Transverse colon (tissue), 4 donors: Measurements from ENCODE around the gene KLHDC1. TPM values are rescaled to one million over a fixed set of nuclear protein-coding genes. Genes with fewer than 3 reads are reported as not detected.

Experiments used
- DNase-seq: peaks from one replicate; pipeline ENCODE4 v3.0.0-alpha.2; 2019
- H3K27ac ChIP-seq, 4 donors: fragments of 200-600 bp; sonication (generic); 2 replicates each; pipeline ENCODE4 v1.5.1; 2016 to 2018; ENCODE audit warnings: inconsistent platforms in 4 of 4
- H3K27me3 ChIP-seq: fragments of 200-600 bp; sonication (generic); 2 replicates; pipeline ENCODE4 v1.5.1; 2017; ENCODE audit warnings: inconsistent platforms
- H3K36me3 ChIP-seq, 4 donors: fragments of 200-600 bp; sonication (generic); 2 replicates each; pipeline ENCODE4 v1.5.1; 2017 to 2019; ENCODE audit warnings: inconsistent platforms in 4 of 4
- H3K4me1 ChIP-seq, 4 donors: fragments of 200-600 bp; sonication (generic); 2 replicates each; pipeline ENCODE4 v1.5.1; 2017 to 2020; ENCODE audit warnings: inconsistent platforms in 4 of 4
- H3K4me3 ChIP-seq, 4 donors: fragments of 200-600 bp; sonication (generic); 1 replicate in 1 of 4; 2 replicates in 3 of 4; pipeline versions ENCODE4 v1.5.1 to v1.6.1; 2017 to 2019; ENCODE audit warnings: inconsistent platforms in 4 of 4
- H3K9me3 ChIP-seq, 2 donors: fragments of 200-600 bp; sonication (generic); 2 replicates each; pipeline ENCODE4 v1.5.1; 2017 to 2019; ENCODE audit warnings: inconsistent platforms in 2 of 2
- EP300 ChIP-seq: sonication (generic); formaldehyde crosslinking; IDR thresholded peaks from one replicate; pipeline ENCODE4 v1.6.1; 2017; ENCODE audit warnings: antibody characterized with exemption, low read depth
- POLR2A ChIP-seq: fragments of 450-650 bp; IDR thresholded peaks from one replicate; pipeline ENCODE4 v1.6.1; 2016; ENCODE audit warnings: antibody characterized with exemption, mild to moderate bottlenecking, moderate library complexity
- POLR2AphosphoS5 ChIP-seq, 3 donors: sonication (generic); formaldehyde crosslinking; IDR thresholded peaks; one replicate each; pipeline ENCODE4 v1.6.1; 2016; ENCODE audit warnings: antibody characterized with exemption in 3 of 3
- WGBS, 2 donors: methylation state at CpG; one replicate each; pipeline ENCODE4 v1.1.5; 2018; ENCODE audit warnings: low coverage in 1 of 2; 5-methylcytosine and 5-hydroxymethylcytosine counted together
- in situ Hi-C, 4 donors: fragments of 200-750 bp; cut with MboI; loops; one replicate each; pipeline versions ENCODE4 v1.15.0 to v1.15.1; 2017; ENCODE audit warnings: low sequenced_read_pairs in 3 of 4, low pct_ligation_motif_present in 1 of 4, low pct_unique_long_range_greater_than_20kb in 1 of 4
- intact Hi-C: fragments of 100-400 bp; cut with DNase I; formaldehyde crosslinking; loops from one replicate; pipeline ENCODE4 v1.15.1; 2023; ENCODE audit warnings: low total_unique reads
- total RNA-seq, 4 donors: library from RNA; depleted of rRNA; stranded (reverse); fragments of >200 nt; gene quantifications; one replicate each; pipeline ENCODE4 v1.1.0, GENCODE V29; 2016
- TF ChIP-seq, protein P1 (sequence below), 5 experiments: fragments of 200-600 bp in 3 of 5; fragments of 450-650 bp in 2 of 5; sonication (generic) in 3 of 5; IDR thresholded peaks; 1 replicate in 2 of 5; 2 replicates in 3 of 5; pipeline ENCODE4 v1.5.1; 2016 to 2017; ENCODE audit warnings: antibody characterized with exemption in 5 of 5, inconsistent platforms in 3 of 5, mild to moderate bottlenecking in 2 of 5, moderate library complexity in 1 of 5

The KLHDC1 gene
- total RNA-seq, 4 donors from 2014 or later, result 4.0 to 9.4 (median 7.9) TPM

- Histone ChIP-seq H3K27ac (peak overlapping the region; percentile 24 to 71 (median 50)), H3K36me3 (no peaks in the 10 kb centered on the region), H3K4me3 (no peak overlapping the region), H3K27me3 (no peaks in the 10 kb centered on the region), H3K4me1 (peaks cover 0 to 18% (median 9%) of the 10 kb centered on the region in 4 donors), H3K9me3 (no peaks in the 10 kb centered on the region)
- in situ Hi-C loops (no loop called here), intact Hi-C loops (no loop called here)
- WGBS, 2 donors, result 55 to 56% methylated on average over 2 of the region's 2 CpGs
- no peak for TF ChIP-seq POLR2AphosphoS5 (IDR thresholded peaks at IDR 0.05)
- TF ChIP-seq POLR2A, result no peak
- no peak for TF ChIP-seq EP300
- TF ChIP-seq, protein P1, sequence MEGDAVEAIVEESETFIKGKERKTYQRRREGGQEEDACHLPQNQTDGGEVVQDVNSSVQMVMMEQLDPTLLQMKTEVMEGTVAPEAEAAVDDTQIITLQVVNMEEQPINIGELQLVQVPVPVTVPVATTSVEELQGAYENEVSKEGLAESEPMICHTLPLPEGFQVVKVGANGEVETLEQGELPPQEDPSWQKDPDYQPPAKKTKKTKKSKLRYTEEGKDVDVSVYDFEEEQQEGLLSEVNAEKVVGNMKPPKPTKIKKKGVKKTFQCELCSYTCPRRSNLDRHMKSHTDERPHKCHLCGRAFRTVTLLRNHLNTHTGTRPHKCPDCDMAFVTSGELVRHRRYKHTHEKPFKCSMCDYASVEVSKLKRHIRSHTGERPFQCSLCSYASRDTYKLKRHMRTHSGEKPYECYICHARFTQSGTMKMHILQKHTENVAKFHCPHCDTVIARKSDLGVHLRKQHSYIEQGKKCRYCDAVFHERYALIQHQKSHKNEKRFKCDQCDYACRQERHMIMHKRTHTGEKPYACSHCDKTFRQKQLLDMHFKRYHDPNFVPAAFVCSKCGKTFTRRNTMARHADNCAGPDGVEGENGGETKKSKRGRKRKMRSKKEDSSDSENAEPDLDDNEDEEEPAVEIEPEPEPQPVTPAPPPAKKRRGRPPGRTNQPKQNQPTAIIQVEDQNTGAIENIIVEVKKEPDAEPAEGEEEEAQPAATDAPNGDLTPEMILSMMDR (IDR thresholded peaks at IDR 0.05), result no peak
- DNase-seq, result no peak
Measured at GRCh38 chr14:49659526-49660455, 33.1 kb upstream of the KLHDC1 start.

DNA sequence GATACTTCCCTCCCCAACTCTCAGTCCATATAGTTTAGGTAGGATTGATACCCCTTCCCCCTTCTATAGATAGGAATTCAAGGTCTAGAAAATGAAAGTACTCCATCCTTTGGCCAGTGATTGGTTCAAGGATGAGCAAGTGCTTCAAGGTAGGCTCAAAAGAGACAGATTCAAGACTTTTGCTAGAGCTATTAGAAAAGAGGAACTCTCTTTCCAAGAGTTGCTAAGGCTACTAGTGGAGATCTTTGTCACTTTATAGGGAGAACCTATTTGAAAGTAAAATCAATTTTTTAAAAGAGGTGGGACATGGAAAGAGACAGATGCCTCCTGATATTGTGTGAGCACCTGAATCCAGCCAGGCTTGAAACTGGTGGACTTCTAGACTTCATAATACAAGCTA is 22.4 kb upstream of the KLHDC1 start:
- in situ Hi-C loops, result no loop called here
- TF ChIP-seq POLR2A, result no peak

GRCh38 chr14:49673586-49673985 is 19.3 kb upstream of the KLHDC1 start:
- Histone ChIP-seq H3K27ac (no peak overlapping the region), H3K36me3 (no peaks in the 10 kb centered on the region), H3K4me3 (no peak overlapping the region), H3K9me3 (no peaks in the 10 kb centered on the region), H3K27me3 (no peaks in the 10 kb centered on the region), H3K4me1 (no peaks in the 10 kb centered on the region)
- in situ Hi-C loops (no loop called here), intact Hi-C loops (no loop called here)
- 78 to 83% methylated on average over 2 of the region's 2 CpGs for WGBS, 2 donors
- TF ChIP-seq POLR2AphosphoS5 (IDR thresholded peaks at IDR 0.05) (no peak), POLR2A (no peak), EP300 (no peak)
- TF ChIP-seq, protein P1 (IDR thresholded peaks at IDR 0.05), result no peak
- no peak for DNase-seq

More for the DNA sequence above, 22.4 kb upstream of the KLHDC1 start:
- no peak overlapping the region for H3K4me3 ChIP-seq
- no peaks in the 10 kb centered on the region for H3K9me3 ChIP-seq
- no peaks in the 10 kb centered on the region for H3K4me1 ChIP-seq
- DNase-seq, result no peak
- no peaks in the 10 kb centered on the region for H3K27me3 ChIP-seq
- no peak overlapping the region for H3K27ac ChIP-seq
- no peaks in the 10 kb centered on the region for H3K36me3 ChIP-seq
- intact Hi-C loops, result no loop called here

DNA sequence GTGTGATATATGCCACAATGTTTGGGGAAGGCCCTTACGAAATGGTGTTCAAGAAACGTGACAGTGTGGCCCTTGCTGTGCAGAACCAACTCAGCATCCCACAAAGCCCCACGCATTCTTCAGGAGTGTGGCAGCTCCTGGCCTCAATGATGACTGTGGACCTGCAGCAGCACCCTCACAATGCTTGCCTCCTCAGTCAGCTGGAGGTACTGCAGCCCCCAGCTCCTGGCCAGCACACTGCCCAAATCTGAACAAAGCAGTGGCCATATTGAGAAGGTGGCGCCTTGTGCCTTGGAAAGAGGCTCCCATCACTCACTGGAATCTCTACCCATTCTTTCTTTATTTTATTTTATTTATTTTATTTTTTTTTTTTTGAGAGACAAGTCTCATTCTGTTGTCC is 15.3 kb upstream of the KLHDC1 start:
- DNase-seq, result no peak
- no peaks in the 10 kb centered on the region for H3K9me3 ChIP-seq
- in situ Hi-C loops (no loop called here), intact Hi-C loops (no loop called here)
- H3K36me3 ChIP-seq, result no peaks in the 10 kb centered on the region
- H3K4me1 ChIP-seq, result no peaks in the 10 kb centered on the region
- no peak overlapping the region for H3K27ac ChIP-seq
- TF ChIP-seq, protein P1 (IDR thresholded peaks at IDR 0.05), result no peak
- TF ChIP-seq POLR2AphosphoS5 (IDR thresholded peaks at IDR 0.05) (no peak), EP300 (no peak), POLR2A (no peak)
- H3K4me3 ChIP-seq, result no peak overlapping the region
- WGBS, 2 donors, result 96 to 100% methylated on average over 1 to 4 of the region's 4 CpGs
- H3K27me3 ChIP-seq, result no peaks in the 10 kb centered on the region
